HepG2 (cell line): ENCODE data around the gene IFRD1. TPM values are rescaled to one million over a fixed set of nuclear protein-coding genes. Genes with fewer than 3 reads are reported as not detected.

Experiments
- ADNP ChIP-seq: sonication (generic); formaldehyde crosslinking; IDR thresholded peaks from 2 replicates; pipeline ENCODE4 v1.4.0; 2020; ENCODE audit warnings: missing genetic modification reagents
- ARNTL ChIP-seq: sonication (generic); formaldehyde crosslinking; IDR thresholded peaks from 2 replicates; pipeline ENCODE4 v1.4.0; 2020; ENCODE audit warnings: mild to moderate bottlenecking, missing genetic modification reagents
- FOXP4 ChIP-seq: sonication (generic); formaldehyde crosslinking; IDR thresholded peaks from 2 replicates; pipeline ENCODE4 v1.4.0; 2020; ENCODE audit warnings: missing genetic modification reagents
- GABPB1 ChIP-seq: IDR thresholded peaks from 2 replicates; pipeline ENCODE4 v1.6.1; 2016; ENCODE audit warnings: mild to moderate bottlenecking, missing genetic modification reagents, moderate library complexity, missing compliant biosample characterization
- JARID2 ChIP-seq: sonication (generic); formaldehyde crosslinking; IDR thresholded peaks from 2 replicates; pipeline ENCODE4 v1.8.1; 2023; ENCODE audit warnings: missing genetic modification reagents, inconsistent platforms; ENCODE audit not compliant: insufficient replicate concordance
- KLF9 ChIP-seq: IDR thresholded peaks from 2 replicates; pipeline ENCODE4 v1.6.1; 2016; ENCODE audit warnings: low read depth
- NR1H2 ChIP-seq: sonication (generic); formaldehyde crosslinking; IDR thresholded peaks from 2 replicates; pipeline ENCODE4 v1.8.1; 2022; ENCODE audit warnings: low read depth, missing genetic modification reagents, borderline replicate concordance
- RXRA ChIP-seq: sonication (generic); formaldehyde crosslinking; IDR thresholded peaks from 2 replicates; pipeline ENCODE4 v1.5.1; 2020; ENCODE audit warnings: missing genetic modification reagents
- SP4 ChIP-seq: sonication (generic); formaldehyde crosslinking; IDR thresholded peaks from 2 replicates; pipeline ENCODE4 v1.8.1; 2023; ENCODE audit warnings: mild to moderate bottlenecking, missing genetic modification reagents
- SPEN ChIP-seq: sonication (generic); formaldehyde crosslinking; IDR thresholded peaks from 2 replicates; pipeline ENCODE4 v1.5.1; 2020; ENCODE audit warnings: low read depth, mild to moderate bottlenecking, missing genetic modification reagents
- YY1 ChIP-seq: IDR thresholded peaks from 2 replicates; pipeline ENCODE4 v1.6.1; 2011; ENCODE audit warnings: low read length, low read depth, moderate library complexity, mild to moderate bottlenecking; ENCODE audit not compliant: insufficient read depth, insufficient replicate concordance
- ZFP91 ChIP-seq: sonication (generic); formaldehyde crosslinking; IDR thresholded peaks from 2 replicates; pipeline ENCODE4 v1.9.0; 2022; ENCODE audit warnings: missing genetic modification reagents, mild to moderate bottlenecking, borderline replicate concordance
- ZFX ChIP-seq: sonication (generic); formaldehyde crosslinking; IDR thresholded peaks from 2 replicates; pipeline ENCODE4 v1.4.0; 2020; ENCODE audit warnings: mild to moderate bottlenecking, low read depth, missing genetic modification reagents, moderate library complexity
- ZNF367 ChIP-seq: sonication (generic); formaldehyde crosslinking; IDR thresholded peaks from 2 replicates; pipeline ENCODE4 v1.4.0; 2020; ENCODE audit warnings: missing genetic modification reagents, borderline replicate concordance
- ZNF432 ChIP-seq: sonication (generic); formaldehyde crosslinking; IDR thresholded peaks from 2 replicates; pipeline ENCODE4 v1.5.0; 2020; ENCODE audit warnings: missing genetic modification reagents, mild to moderate bottlenecking, borderline replicate concordance
- ZNF549 ChIP-seq: sonication (generic); formaldehyde crosslinking; IDR thresholded peaks from 2 replicates; pipeline ENCODE4 v1.5.0; 2020; ENCODE audit warnings: missing genetic modification reagents
- polyA plus RNA-seq, 8 experiments: library from polyadenylated mRNA; depleted of rRNA in 3 of 8; stranded (reverse) in 7 of 8; unstranded in 1 of 8; fragments of >200 nt; fragmentation: Illumina TruSeq in 4 of 8; extraction: Trizol in 4 of 8; gene quantifications; 2 replicates each; pipeline versions ENCODE4 v1.2.1 to v1.2.3, GENCODE V29; 2011 to 2016; ENCODE audit warnings: low read depth in 4 of 8, missing spikeins in 1 of 8, mixed read lengths in 1 of 8; ENCODE audit not compliant: insufficient read depth in 1 of 8
- total RNA-seq, 5 experiments: library from RNA; depleted of rRNA; stranded (reverse); fragments of >200 nt; fragmentation: Illumina TruSeq; extraction: Trizol; gene quantifications; 2 replicates each; pipeline ENCODE4 v1.2.3, GENCODE V29; 2016; ENCODE audit warnings: low read depth in 1 of 5
- TF ChIP-seq, protein P1 (sequence below): sonication (generic); formaldehyde crosslinking; IDR thresholded peaks from 2 replicates; pipeline ENCODE4 v1.4.0; 2020; ENCODE audit warnings: missing genetic modification reagents
- TF ChIP-seq, protein P2 (sequence below): sonication (generic); formaldehyde crosslinking; IDR thresholded peaks from 2 replicates; pipeline ENCODE4 v1.9.0; 2021; ENCODE audit warnings: mild to moderate bottlenecking, missing genetic modification reagents

Gene IFRD1
- total and polyA plus RNA-seq, 2 of the 13 experiments (the other 11 are each of a cell fraction or from before 2014, with no cell fraction given), result 50.9 to 55.5 TPM

DNA sequence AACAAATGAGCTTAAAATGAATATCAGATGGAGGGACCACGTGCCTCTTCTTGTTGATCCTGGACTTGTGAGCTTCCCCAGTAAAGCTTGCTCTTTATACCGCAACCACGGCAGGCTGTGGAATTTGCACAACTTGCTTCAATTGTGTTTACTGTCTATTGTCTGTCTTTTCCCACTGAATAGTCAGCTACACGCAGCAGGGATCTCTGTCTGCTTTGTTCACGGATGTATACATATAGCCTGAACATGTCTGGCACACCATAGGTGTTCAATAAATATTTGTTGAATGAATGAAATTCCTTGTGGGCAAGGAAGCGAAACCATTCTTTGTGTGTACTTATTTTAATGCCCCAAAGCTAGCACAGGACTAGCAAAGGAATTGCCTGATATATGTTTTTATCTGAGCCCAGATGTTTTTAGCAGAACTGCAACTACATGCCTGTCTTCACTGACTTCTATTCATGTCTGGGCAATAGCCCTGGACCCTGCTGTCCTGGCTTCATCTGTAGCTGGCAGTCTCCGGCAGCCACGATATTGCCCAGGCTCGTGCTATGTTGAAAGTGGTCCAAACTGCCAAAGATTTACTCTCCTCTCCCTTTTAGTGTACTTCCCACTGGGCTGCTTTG, 29.9 kb upstream of the IFRD1 start (continued):
- TF ChIP-seq ADNP (CRISPR knock-in tag), result no peak
- TF ChIP-seq, protein P1, sequence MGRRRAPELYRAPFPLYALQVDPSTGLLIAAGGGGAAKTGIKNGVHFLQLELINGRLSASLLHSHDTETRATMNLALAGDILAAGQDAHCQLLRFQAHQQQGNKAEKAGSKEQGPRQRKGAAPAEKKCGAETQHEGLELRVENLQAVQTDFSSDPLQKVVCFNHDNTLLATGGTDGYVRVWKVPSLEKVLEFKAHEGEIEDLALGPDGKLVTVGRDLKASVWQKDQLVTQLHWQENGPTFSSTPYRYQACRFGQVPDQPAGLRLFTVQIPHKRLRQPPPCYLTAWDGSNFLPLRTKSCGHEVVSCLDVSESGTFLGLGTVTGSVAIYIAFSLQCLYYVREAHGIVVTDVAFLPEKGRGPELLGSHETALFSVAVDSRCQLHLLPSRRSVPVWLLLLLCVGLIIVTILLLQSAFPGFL, result no peak
- 0 out of 2 replicates have a peak, but pooled peaks have one; percentile 29 for TF ChIP-seq ARNTL (CRISPR knock-in tag)
- no peak for TF ChIP-seq SPEN
- no peak for TF ChIP-seq NR1H2 (CRISPR knock-in tag)
- TF ChIP-seq GABPB1, result no peak
- TF ChIP-seq JARID2 (CRISPR knock-in tag), result no peak
- TF ChIP-seq ZNF367 (CRISPR knock-in tag), result no peak
- TF ChIP-seq YY1, result no peak
- TF ChIP-seq FOXP4 (CRISPR knock-in tag), result 0 out of 2 replicates have a peak, but pooled peaks have one; percentile 32
- TF ChIP-seq ZFP91 (CRISPR knock-in tag), result no peak
- TF ChIP-seq KLF9 (CRISPR knock-in tag), result no peak
- TF ChIP-seq SP4, result no peak
- TF ChIP-seq RXRA, result no peak
- no peak for TF ChIP-seq ZNF549 (CRISPR knock-in tag)
- TF ChIP-seq ZFX, result no peak
- TF ChIP-seq, protein P2, sequence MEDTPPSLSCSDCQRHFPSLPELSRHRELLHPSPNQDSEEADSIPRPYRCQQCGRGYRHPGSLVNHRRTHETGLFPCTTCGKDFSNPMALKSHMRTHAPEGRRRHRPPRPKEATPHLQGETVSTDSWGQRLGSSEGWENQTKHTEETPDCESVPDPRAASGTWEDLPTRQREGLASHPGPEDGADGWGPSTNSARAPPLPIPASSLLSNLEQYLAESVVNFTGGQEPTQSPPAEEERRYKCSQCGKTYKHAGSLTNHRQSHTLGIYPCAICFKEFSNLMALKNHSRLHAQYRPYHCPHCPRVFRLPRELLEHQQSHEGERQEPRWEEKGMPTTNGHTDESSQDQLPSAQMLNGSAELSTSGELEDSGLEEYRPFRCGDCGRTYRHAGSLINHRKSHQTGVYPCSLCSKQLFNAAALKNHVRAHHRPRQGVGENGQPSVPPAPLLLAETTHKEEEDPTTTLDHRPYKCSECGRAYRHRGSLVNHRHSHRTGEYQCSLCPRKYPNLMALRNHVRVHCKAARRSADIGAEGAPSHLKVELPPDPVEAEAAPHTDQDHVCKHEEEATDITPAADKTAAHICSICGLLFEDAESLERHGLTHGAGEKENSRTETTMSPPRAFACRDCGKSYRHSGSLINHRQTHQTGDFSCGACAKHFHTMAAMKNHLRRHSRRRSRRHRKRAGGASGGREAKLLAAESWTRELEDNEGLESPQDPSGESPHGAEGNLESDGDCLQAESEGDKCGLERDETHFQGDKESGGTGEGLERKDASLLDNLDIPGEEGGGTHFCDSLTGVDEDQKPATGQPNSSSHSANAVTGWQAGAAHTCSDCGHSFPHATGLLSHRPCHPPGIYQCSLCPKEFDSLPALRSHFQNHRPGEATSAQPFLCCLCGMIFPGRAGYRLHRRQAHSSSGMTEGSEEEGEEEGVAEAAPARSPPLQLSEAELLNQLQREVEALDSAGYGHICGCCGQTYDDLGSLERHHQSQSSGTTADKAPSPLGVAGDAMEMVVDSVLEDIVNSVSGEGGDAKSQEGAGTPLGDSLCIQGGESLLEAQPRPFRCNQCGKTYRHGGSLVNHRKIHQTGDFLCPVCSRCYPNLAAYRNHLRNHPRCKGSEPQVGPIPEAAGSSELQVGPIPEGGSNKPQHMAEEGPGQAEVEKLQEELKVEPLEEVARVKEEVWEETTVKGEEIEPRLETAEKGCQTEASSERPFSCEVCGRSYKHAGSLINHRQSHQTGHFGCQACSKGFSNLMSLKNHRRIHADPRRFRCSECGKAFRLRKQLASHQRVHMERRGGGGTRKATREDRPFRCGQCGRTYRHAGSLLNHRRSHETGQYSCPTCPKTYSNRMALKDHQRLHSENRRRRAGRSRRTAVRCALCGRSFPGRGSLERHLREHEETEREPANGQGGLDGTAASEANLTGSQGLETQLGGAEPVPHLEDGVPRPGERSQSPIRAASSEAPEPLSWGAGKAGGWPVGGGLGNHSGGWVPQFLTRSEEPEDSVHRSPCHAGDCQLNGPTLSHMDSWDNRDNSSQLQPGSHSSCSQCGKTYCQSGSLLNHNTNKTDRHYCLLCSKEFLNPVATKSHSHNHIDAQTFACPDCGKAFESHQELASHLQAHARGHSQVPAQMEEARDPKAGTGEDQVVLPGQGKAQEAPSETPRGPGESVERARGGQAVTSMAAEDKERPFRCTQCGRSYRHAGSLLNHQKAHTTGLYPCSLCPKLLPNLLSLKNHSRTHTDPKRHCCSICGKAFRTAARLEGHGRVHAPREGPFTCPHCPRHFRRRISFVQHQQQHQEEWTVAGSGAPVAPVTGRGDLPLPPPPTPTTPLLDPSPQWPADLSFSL (CRISPR knock-in tag), result peak; percentile 48; the same call in 1 of the 2 replicates
- TF ChIP-seq ZNF432, result no peak
